NCI-H2227 treated with DMSO at 0.1 percent for 48 hours (cell line): Measurements from ENCODE around the gene COL13A1.
A peak's percentile ranks its signal among the peaks of the same experiment; 100 is the strongest.

Experiments
- DNase-seq: peaks from one replicate; lab custom pipeline; 2025; lab: John Stamatoyannopoulos, UW

Gene COL13A1

GRCh38 chr10:69866688-69867461 lies 65.2 kb downstream of the COL13A1 start:
- DNase-seq, result peak; percentile 42

- no peak for DNase-seq
These were observed 66.2 kb downstream of the COL13A1 start for GRCh38 chr10:69867699-69868558.

- DNase-seq, result no peak
These were observed 67.1 kb downstream of the COL13A1 start for GRCh38 chr10:69868821-69869220.

- DNase-seq, result no peak
These were observed 67.7 kb downstream of the COL13A1 start for GRCh38 chr10:69869291-69869961.

GRCh38 chr10:69870591-69870990 lies 68.9 kb downstream of the COL13A1 start:
- no peak for DNase-seq

GRCh38 chr10:69871074-69871473 lies 69.4 kb downstream of the COL13A1 start:
- no peak for DNase-seq

GRCh38 chr10:69872323-69872722 lies 70.6 kb downstream of the COL13A1 start:
- no peak for DNase-seq

- no peak for DNase-seq
These were observed 71.5 kb downstream of the COL13A1 start for GRCh38 chr10:69873135-69873639.

- no peak for DNase-seq
These were observed 72.7 kb downstream of the COL13A1 start for GRCh38 chr10:69874449-69874848.

GRCh38 chr10:69875856-69876255 lies 74.2 kb downstream of the COL13A1 start:
- DNase-seq, result no peak

GRCh38 chr10:69876286-69876685 lies 74.6 kb downstream of the COL13A1 start:
- no peak for DNase-seq

- DNase-seq, result no peak
These were observed 75.2 kb downstream of the COL13A1 start for GRCh38 chr10:69876931-69877330.

GRCh38 chr10:69878038-69878437 lies 76.3 kb downstream of the COL13A1 start:
- no peak for DNase-seq

GRCh38 chr10:69878951-69879350 lies 77.2 kb downstream of the COL13A1 start:
- no peak for DNase-seq

GRCh38 chr10:69879634-69880257 lies 78.0 kb downstream of the COL13A1 start:
- DNase-seq, result no peak

GRCh38 chr10:69880301-69881081 lies 78.8 kb downstream of the COL13A1 start:
- DNase-seq, result no peak

GRCh38 chr10:69881202-69881601 lies 79.5 kb downstream of the COL13A1 start:
- no peak for DNase-seq

- DNase-seq, result no peak
These were observed 81.8 kb downstream of the COL13A1 start for GRCh38 chr10:69883310-69884023.

GRCh38 chr10:69884024-69884367 lies 82.3 kb downstream of the COL13A1 start:
- no peak for DNase-seq

GRCh38 chr10:69884686-69885085 lies 83.0 kb downstream of the COL13A1 start:
- no peak for DNase-seq
